Measurements from ENCODE around the gene VSIR. TPM values are rescaled to one million over a fixed set of nuclear protein-coding genes. Genes with fewer than 3 reads are reported as not detected.

The VSIR gene
- 116 TPM for total RNA-seq
- long read RNA-seq, full-length matches to known transcripts, result 357 of 445 reads
- long read RNA-seq, partial matches to known transcripts, result 63 of 445 reads
- long read RNA-seq, other reads (novel, unspliced or antisense), result 25 of 445 reads

DNA sequence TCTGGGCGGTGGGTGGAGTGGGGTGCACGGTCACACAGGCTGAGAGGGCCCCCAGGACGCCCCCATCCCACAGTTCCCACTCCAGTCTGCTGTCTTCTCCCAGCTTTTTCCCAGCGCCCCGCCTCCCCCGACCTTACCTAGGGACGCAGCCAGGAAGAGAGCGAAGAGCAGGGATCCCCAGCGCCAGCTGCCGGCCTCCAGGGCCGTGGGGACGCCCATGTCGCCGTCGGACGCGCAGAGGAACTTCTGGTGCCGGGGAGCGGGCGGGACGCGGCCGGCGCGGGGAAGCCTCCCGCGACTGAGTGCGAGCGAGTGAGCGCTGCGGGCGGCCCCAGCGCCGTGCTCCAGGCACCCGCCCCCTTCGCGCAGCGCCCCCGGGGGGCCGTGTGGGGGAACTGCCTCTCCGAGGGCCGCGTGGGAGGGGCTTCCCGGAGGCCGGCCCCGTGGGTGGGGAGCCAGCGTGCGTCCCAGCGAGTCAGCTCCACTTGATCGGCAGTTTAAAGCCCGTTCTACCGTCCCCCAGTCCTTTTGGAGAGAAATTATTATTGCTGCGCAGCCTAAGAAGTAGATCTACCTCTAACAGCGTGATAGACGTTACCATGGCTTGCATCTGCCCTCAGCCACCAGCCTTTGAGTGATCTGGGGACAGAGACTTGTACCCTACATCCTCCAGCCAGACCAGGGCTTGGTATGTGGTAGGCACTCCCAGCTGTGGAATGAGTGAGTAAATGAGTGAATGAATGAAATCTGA, at the start of gene VSIR:
TSS of gene VSIR (minus strand) at position 300 of the 751 bp plus-strand sequence. CDS start at position 219, 81 bp downstream.
- intact Hi-C loops (cut with DNase I), result loop anchor here (5.0 kb wide), 1 partner anchor 46 kb away; no protein-coding TSS in a partner anchor
- DNase-seq, result peak; percentile 95
- peak; percentile 89 for ATAC-seq (ENCODE audit: poor library complexity)

DNA sequence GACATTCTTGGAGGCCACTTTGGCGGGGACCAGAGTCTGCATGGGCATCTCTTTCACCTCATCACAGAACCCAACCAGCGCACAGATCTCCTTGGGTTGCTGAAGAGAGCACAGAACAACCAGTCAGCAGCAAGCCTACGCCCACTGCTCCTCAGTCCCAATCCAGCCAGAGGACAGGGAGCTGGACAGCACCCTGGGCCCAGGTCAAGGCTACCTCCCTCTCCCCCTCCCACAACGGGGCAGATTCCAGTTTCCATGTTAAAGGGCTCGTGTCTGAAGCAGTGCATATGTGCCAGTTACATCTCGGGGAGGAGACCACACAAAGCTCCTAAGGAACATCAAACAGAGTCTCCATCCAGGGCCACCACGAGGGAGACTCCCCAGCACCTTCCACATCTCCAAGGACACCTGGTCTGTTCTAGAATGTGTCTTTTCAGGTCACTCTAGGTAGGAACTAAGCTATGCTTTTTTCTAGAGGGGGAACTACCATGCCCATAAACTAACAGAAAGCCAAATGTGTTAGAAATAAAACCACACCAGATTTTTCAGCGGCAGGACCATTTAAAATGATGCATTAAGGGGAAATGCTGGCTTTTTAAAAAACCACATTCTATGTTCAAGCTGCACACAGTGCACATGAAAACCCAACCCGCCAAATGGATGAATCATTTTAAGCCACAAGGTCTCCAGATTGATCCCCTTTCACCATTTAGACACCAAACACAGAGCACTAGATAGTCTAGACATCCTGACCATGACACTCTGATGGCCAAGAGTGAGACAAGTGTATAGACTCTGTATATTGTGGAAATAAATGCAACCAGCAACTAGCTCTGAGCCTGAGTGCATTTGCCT, 48.8 kb upstream of the VSIR start:
- ATAC-seq (ENCODE audit: poor library complexity) (no peak), DNase-seq (no peak)
- intact Hi-C loops (cut with DNase I), result no loop called here

DNA sequence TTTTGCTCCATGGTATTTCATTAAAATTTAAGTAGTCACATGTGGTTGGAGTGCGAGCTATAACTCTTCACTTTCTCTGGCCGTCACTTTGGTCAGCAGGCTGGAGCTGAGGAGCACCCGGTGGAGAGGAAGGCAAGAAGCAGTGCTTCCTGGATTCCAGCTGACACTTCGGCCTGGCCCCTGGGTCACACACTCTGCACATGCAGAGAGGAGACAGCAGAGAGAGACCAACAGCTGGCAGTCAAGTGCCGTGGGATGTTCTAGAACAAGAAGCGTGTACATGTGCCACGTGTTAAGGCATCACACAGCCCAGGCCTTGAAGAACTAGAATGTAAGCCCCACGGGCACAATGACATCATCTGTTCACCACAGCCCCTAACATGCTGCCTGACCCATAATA, 47.6 kb upstream of the VSIR start:
- intact Hi-C loops (cut with DNase I), result no loop called here
- no peak for ATAC-seq (ENCODE audit: poor library complexity)
- no peak for DNase-seq

DNA sequence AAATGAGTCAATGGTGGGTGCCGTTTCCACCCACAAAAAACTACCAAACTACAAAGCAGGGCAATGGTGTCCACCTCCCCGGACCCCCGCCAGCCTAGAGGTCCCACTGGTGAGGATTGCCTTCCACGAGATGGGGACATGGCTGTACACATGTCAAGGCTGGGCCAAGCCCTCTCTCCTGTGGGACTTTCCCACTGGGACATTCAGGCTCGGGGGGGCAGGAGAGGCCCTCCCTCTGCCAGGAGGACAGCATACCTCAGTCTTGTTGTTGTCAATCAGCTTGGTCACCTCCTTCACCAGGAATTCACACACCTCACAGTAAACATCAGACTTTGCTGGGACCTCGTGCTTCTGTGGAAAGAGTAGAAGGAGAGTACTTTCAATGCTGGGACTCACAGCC, 46.7 kb upstream of the VSIR start:
- no peak for DNase-seq
- intact Hi-C loops (cut with DNase I), result no loop called here
- no peak for ATAC-seq (ENCODE audit: poor library complexity)

DNA sequence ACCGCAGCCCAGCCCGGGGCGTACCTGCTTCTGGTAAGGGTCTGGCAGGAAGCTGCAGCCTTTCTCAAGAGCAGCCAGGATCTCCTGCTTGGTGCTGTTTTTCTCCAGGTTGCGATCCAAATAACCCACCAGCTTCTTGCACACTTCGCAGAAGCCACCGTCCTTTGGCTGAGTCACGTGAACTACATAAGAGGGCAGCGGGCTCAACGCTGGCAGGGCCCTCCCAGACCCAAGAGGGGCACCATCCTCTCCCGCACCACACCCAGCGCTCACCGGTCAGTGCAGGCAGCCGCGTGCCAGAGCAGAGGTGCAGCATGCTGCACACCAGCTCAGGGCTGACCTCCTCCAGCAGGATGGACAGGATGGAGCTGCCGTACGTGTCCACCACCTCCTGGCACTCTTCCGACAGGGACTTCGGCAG, 46.1 kb upstream of the VSIR start:
- DNase-seq, result no peak
- ATAC-seq (ENCODE audit: poor library complexity), result no peak
- intact Hi-C loops (cut with DNase I), result no loop called here

DNA sequence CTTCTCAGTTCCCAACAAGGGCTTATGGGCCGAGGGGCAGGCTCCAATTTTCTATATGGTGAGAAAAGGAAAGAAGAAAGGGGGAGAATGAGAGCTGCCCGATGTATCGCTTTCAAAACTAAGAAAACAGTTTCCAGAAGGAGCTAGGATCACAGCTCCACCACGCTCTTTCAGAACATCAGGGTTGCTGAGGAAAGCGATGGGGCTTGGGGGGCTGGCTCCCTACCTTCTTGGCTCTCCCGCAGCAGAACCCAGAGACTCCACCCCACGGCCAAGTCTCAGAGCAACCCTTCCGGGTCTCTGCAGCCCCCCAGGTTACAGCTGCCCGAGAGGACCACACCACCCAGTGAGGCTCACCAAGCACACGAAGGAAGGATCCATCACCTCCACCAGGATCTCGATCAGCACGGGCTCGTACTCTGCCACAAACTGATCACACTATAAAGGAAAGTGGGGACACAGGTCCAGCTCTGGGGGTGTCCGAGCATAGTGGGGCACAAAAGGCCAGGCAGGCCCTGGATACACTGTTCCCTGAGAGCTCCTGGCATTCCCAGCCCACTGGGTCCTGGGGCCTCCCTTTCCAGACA, 45.4 kb upstream of the VSIR start:
- no peak for DNase-seq
- ATAC-seq (ENCODE audit: poor library complexity), result no peak
- intact Hi-C loops (cut with DNase I), result no loop called here

DNA sequence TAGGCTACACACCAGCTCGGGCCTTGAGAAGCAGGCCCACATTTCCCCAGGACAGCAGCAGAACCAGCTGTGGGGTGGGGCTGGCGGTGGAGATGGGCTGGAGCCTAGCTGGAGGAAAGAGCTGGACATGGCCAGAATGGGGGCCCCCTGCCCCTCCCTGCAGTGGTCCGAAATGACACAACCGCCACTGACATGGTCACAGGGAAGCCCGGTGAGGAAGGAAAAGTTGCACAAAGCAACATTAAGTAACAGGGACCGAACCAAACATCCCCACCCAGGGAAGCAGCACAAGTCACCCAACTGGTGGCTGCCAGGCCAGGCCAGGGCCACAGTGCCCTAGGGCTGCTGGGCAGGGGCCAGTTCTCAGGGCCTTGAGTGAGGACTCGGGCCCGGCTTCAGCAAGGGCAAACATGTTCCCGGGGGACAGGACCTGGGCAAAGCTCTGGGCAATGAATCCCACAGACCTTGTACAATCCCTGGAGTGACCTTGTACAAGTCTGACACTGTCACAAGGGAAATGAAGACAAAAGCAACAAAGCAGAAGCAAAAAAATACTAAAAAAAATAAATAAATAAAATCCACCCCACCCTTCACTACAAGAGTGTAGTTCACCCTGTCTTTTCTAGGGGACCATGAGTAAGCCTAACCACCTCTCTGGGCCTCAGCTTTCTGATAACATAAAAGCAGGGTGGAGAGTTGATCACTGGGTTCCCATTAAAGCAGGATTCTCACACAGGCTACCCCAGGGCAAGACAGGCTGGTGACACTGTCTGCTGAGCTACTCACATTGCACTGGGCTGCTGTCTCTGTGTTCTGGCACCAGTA, 44.7 kb upstream of the VSIR start:
- DNase-seq (peak; percentile 85), ATAC-seq (ENCODE audit: poor library complexity) (peak; percentile 78)
- intact Hi-C loops (cut with DNase I), result no loop called here

DNA sequence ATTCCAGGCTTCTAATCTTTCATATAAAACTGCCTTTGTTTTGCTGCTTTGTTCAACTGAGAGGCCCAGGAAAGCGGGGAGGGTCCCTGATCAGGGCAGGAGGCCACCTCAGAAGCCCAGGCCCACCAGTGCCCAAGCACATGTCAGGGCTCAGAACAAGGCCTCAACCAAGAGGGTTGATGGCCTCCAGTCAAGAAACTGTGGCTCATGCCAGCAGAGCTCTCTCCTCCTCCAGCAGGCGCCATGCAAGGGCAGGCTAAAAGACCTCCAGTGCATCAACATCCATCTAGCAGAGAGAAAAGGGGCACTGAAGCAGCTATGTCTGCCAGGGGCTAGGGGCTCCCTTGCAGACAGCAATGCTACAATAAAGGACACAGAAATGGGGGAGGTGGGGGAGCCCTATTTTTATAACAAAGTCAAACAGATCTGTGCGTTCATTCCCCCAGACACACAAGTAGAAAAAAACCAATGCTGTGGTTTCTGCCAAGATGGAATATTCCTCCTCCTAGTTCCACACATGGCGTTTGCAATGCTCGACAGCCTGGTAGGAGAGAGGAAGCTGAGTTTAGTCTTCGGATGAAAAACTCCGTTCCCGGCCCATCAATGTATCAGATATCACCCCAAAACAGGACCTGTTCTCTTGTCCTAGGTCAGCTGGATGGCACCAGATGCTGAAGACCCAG, 43.8 kb upstream of the VSIR start:
- intact Hi-C loops (cut with DNase I), result no loop called here
- ATAC-seq (ENCODE audit: poor library complexity), result no peak
- DNase-seq, result no peak

DNA sequence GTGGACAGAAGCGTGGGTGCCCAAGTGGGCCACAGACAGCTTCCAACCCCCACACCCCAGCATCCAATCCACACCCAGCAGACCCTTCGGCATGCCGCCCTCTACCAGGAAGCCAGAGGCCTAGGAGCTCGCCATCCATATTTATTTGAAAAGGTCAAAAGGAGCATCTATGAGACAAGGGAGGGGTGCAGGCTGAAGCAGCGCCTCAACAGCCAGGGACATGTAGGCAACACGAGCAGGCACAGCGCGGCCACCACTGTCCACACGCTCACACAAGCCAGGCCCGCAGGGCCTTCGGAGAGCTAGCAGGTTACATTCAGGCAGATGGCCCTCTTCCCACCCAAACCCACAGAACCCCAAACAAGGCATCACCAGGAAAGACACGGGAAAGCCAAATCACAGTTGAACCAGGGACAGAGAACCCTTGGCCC, 43.1 kb upstream of the VSIR start:
- intact Hi-C loops (cut with DNase I), result no loop called here
- no peak for ATAC-seq (ENCODE audit: poor library complexity)
- no peak for DNase-seq

DNA sequence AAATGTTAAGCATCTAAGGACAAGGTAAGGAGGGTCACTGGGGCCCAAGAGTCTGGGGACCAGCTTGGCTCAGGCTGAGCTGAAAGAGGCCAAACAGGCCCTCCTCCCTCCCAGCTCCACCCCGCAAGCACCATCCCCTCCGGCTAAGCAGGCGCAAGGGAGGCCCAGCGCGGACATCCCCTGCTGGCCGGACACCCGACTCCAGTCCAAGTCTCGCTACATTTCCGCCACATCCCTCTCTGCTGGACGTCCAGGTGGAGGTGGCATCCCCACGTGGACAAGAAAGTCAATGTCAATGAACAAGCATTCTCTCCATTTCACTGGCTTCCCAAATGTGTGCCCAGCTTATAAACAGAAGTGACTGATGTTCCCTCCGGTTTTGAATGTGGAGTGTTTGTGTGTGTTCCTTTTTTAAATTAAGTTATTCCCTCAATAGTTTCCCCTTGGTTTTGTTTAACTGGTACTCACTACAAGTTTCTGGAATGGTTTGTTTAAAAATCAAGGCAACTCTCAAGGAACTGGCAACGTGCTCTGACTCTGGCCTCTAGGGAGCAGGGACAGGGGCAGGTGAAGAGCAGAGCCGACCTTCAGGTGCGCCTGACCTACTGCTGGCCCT, 42.3 kb upstream of the VSIR start:
- no peak for DNase-seq
- intact Hi-C loops (cut with DNase I), result no loop called here
- ATAC-seq (ENCODE audit: poor library complexity), result no peak

DNA sequence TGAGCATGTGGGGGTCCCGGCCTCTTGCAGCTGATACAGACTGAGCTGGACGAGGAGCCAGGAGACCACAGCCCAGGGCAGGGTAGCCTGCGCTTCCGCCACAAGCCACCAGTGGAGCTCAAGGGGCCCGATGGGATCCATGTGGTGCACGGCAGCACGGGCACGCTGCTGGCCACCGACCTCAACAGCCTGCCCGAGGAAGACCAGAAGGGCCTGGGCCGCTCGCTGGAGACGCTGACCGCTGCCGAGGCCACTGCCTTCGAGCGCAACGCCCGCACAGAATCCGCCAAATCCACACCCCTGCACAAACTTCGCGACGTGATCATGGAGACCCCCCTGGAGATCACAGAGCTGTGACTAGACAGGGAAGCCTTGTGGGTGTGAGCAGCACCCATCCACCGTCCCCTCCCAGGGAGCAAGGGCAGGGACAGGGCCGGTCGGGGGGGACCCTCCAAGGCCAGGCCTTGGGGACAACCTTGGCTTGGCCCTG, 41.6 kb upstream of the VSIR start:
- ATAC-seq (ENCODE audit: poor library complexity) (no peak), DNase-seq (no peak)
- intact Hi-C loops (cut with DNase I), result loop anchor here (5.0 kb wide), 1 partner anchor 498 kb away; the partner anchor contains the start of gene SLC29A3

DNA sequence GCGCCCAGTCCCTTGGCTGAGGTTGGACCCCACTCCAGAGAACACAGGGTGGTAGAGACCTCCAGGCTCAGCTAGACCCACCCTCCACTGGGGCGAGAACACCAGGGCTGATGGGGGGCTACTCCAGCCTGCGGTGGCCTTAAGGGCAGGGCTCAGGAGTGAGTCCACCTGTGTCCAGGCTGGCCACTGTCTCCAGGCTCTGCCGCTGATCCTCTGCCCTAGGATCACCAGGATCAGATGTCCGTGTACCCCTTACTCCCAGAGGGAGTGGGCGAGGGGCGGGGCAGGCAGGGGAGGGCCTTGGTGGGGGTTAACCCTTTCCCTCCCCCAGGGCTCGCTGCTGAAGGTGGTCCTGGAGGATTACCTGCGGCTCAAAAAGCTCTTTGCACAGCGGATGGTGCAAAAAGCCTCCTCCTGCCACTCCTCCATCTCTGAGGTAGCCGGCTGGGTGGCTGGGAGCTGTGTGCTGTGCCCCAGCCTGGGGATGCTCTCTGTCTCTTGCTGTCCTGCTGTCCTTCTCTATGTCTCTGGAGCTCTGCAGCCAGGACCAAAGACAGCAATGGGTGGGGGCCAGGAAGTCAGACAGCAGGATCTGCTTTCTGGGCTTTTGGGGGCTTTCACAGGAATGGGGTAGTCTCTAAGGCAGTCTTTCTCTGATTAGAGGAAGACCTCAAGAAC, 39.7 kb upstream of the VSIR start:
- intact Hi-C loops (cut with DNase I), result loop anchor here (5.0 kb wide), 1 partner anchor 496 kb away; the partner anchor contains the start of gene SLC29A3
- ATAC-seq (ENCODE audit: poor library complexity) (peak; percentile 2), DNase-seq (no peak)

DNA sequence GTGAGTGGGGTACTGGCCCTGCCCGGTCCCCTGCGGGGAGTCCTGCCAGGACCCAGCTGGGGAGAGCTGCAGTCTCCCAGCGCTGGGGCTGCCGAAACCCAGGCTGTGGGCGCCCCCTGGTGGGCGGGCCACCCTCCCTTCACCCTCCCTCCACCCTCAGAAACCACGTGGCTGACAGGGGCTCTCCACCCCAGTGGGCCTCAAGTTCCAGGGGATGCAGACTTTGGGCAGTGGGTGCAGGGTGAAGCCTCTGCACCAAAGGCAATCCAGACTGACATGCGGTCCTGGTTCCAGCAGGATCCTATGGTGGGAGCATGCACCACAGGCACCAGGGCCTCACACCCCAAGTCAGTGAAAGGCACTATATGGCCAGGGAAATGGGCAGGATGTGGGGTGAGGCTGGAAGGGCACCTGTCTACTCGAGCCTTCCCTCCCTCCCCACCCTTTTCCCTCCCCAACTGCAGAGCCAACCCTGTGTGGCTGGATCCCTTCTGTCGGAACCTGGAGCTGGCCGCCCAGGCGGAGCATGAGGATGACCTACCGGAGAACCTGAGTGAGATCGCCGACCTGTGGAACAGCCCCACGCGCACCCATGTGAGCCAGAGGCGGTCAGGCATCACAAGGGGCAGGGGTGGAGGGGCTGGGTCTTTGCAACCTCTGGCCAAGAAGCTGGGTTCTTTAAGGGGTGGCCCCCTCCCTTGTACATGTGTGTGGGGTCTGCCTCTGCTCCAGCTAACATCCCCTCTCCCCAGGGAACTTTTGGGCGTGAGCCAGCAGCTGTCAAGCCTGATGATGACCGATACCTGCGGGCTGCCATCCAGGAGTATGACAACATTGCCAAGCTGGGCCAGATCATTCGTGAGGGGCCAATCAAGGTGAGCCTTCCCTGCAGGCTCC, 38.9 kb upstream of the VSIR start:
- intact Hi-C loops (cut with DNase I), result loop anchor here (5.0 kb wide), 1 partner anchor 495 kb away; the partner anchor contains the start of gene SLC29A3

DNA sequence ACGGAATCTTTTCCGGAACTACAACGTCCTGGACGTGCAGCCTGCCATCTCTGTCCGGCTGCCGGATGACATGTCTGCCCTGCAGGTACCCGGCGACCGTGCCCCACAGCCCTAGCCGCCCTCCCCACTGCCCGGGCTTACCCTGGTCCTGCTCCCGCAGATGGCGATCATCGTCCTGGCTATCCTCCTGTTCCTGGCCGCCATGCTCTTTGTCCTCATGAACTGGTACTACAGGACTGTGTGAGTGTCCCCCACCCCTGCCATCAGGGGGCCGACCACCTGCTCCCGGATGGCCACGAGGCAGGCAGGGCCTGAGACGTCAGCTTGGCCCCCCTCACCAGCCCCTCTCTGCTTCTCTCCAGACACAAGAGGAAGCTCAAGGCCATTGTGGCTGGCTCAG, 38.0 kb upstream of the VSIR start:
- ATAC-seq (ENCODE audit: poor library complexity), result no peak
- intact Hi-C loops (cut with DNase I), result loop anchor here (5.0 kb wide), 1 partner anchor 494 kb away; the partner anchor contains the start of gene SLC29A3
- DNase-seq, result no peak

More for the DNA sequence above, 38.9 kb upstream of the VSIR start:
- DNase-seq, result peak; percentile 83
- ATAC-seq (ENCODE audit: poor library complexity), result peak; percentile 85

DNA sequence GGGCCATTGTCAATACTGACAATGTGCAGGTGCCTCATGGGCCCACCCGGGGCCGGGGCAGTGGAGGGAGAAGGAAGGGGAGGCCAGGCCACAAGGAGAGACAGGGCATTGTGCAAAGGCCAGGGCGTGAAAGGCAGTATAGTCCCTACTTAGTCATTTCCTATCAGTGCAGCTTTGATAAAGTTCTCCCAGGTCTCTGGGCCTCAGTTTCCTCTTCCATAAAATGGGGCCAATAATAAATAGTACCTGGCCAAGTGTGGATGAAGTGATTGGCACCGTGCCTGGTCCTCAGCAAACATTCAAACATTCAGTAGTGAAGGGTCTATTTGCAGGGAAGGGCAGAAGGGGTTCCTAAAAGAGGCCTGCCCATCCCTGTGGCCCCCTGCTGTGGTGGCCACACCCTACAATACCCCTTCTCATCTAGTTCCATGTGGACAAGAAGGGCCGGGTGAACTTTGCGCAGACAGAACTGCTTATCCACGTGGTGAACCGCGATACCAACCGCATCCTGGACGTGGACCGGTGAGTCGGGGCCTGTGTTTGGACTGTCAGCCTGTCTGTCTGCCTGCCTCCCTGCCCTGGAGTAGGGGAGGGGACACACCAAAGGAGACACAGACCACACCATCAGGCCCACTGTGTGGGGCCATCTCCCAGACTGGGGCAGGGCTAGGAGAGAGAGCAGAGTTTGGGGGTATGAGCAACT, 36.9 kb upstream of the VSIR start:
- ATAC-seq (ENCODE audit: poor library complexity) (no peak), DNase-seq (no peak)
- intact Hi-C loops (cut with DNase I), result loop anchor here (5.0 kb wide), 1 partner anchor 493 kb away; the partner anchor contains the start of gene SLC29A3
